ENCODE measurements around the gene SUSD6.

The SUSD6 gene

GRCh38 chr14:69666690-69667211 is 55.4 kb downstream of the SUSD6 start:
- H3K36me3 ChIP-seq (ENCODE audit: insufficient read depth, low read length) = no peaks in the 10 kb centered on the region
- H3K4me3 ChIP-seq (ENCODE audit: low read depth in 1 of 2, low read length in 2 of 2) = no peak overlapping the region
- peaks cover 70% of the 10 kb centered on the region for H3K4me1 ChIP-seq (ENCODE audit: insufficient read depth, low read length)
- no peaks in the 10 kb centered on the region for H3K27me3 ChIP-seq (ENCODE audit: control insufficient read depth in 1 of 2, insufficient read depth in 2 of 2, low read length in 2 of 2)
- H3K9ac ChIP-seq (ENCODE audit: low read length) = no peak overlapping the region
- H3K9me3 ChIP-seq (ENCODE audit: low read length) = no peaks in the 10 kb centered on the region
- peak overlapping the region; percentile 37 for H3K27ac ChIP-seq (ENCODE audit: low read depth, low read length)

GRCh38 chr14:69667938-69668335 is 56.5 kb downstream of the SUSD6 start:
- peaks cover 65% of the 10 kb centered on the region for H3K4me1 ChIP-seq (ENCODE audit: insufficient read depth, low read length)
- H3K9me3 ChIP-seq (ENCODE audit: low read length) = no peaks in the 10 kb centered on the region
- H3K36me3 ChIP-seq (ENCODE audit: insufficient read depth, low read length) = no peaks in the 10 kb centered on the region
- H3K27ac ChIP-seq (ENCODE audit: low read depth, low read length) = no peak overlapping the region
- no peak overlapping the region for H3K4me3 ChIP-seq (ENCODE audit: low read depth in 1 of 2, low read length in 2 of 2)
- H3K27me3 ChIP-seq (ENCODE audit: control insufficient read depth in 1 of 2, insufficient read depth in 2 of 2, low read length in 2 of 2) = no peaks in the 10 kb centered on the region
- H3K9ac ChIP-seq (ENCODE audit: low read length) = no peak overlapping the region

GRCh38 chr14:69669375-69669774 is 58.0 kb downstream of the SUSD6 start:
- Histone ChIP-seq H3K4me1 (ENCODE audit: insufficient read depth, low read length) (peaks cover 65% of the 10 kb centered on the region), H3K27ac (ENCODE audit: low read depth, low read length) (no peak overlapping the region), H3K9ac (ENCODE audit: low read length) (no peak overlapping the region), H3K4me3 (ENCODE audit: low read depth in 1 of 2, low read length in 2 of 2) (no peak overlapping the region), H3K27me3 (ENCODE audit: control insufficient read depth in 1 of 2, insufficient read depth in 2 of 2, low read length in 2 of 2) (no peaks in the 10 kb centered on the region), H3K36me3 (ENCODE audit: insufficient read depth, low read length) (no peaks in the 10 kb centered on the region), H3K9me3 (ENCODE audit: low read length) (no peaks in the 10 kb centered on the region)

GRCh38 chr14:69670093-69670492 is 58.7 kb downstream of the SUSD6 start:
- no peak overlapping the region for H3K27ac ChIP-seq (ENCODE audit: low read depth, low read length)
- H3K9me3 ChIP-seq (ENCODE audit: low read length) = no peaks in the 10 kb centered on the region
- H3K36me3 ChIP-seq (ENCODE audit: insufficient read depth, low read length) = no peaks in the 10 kb centered on the region
- peaks cover 65% of the 10 kb centered on the region for H3K4me1 ChIP-seq (ENCODE audit: insufficient read depth, low read length)
- no peaks in the 10 kb centered on the region for H3K27me3 ChIP-seq (ENCODE audit: control insufficient read depth in 1 of 2, insufficient read depth in 2 of 2, low read length in 2 of 2)
- H3K9ac ChIP-seq (ENCODE audit: low read length) = no peak overlapping the region
- H3K4me3 ChIP-seq (ENCODE audit: low read depth in 1 of 2, low read length in 2 of 2) = no peak overlapping the region

GRCh38 chr14:69671365-69672030 is 60.1 kb downstream of the SUSD6 start:
- Histone ChIP-seq H3K4me3 (ENCODE audit: low read depth in 1 of 2, low read length in 2 of 2) (no peak overlapping the region), H3K36me3 (ENCODE audit: insufficient read depth, low read length) (no peaks in the 10 kb centered on the region), H3K9me3 (ENCODE audit: low read length) (no peaks in the 10 kb centered on the region), H3K4me1 (ENCODE audit: insufficient read depth, low read length) (peaks cover 55% of the 10 kb centered on the region), H3K9ac (ENCODE audit: low read length) (no peak overlapping the region), H3K27me3 (ENCODE audit: control insufficient read depth in 1 of 2, insufficient read depth in 2 of 2, low read length in 2 of 2) (no peaks in the 10 kb centered on the region), H3K27ac (ENCODE audit: low read depth, low read length) (no peak overlapping the region)

GRCh38 chr14:69672356-69672755 is 61.0 kb downstream of the SUSD6 start:
- Histone ChIP-seq H3K27ac (ENCODE audit: low read depth, low read length) (no peak overlapping the region), H3K4me3 (ENCODE audit: low read depth in 1 of 2, low read length in 2 of 2) (no peak overlapping the region), H3K27me3 (ENCODE audit: control insufficient read depth in 1 of 2, insufficient read depth in 2 of 2, low read length in 2 of 2) (no peaks in the 10 kb centered on the region), H3K9me3 (ENCODE audit: low read length) (no peaks in the 10 kb centered on the region), H3K36me3 (ENCODE audit: insufficient read depth, low read length) (no peaks in the 10 kb centered on the region), H3K4me1 (ENCODE audit: insufficient read depth, low read length) (peaks cover 48% of the 10 kb centered on the region), H3K9ac (ENCODE audit: low read length) (no peak overlapping the region)

GRCh38 chr14:69673104-69673503 is 61.7 kb downstream of the SUSD6 start:
- Histone ChIP-seq H3K9ac (ENCODE audit: low read length) (no peak overlapping the region), H3K4me1 (ENCODE audit: insufficient read depth, low read length) (peaks cover 48% of the 10 kb centered on the region), H3K27ac (ENCODE audit: low read depth, low read length) (no peak overlapping the region), H3K36me3 (ENCODE audit: insufficient read depth, low read length) (no peaks in the 10 kb centered on the region), H3K27me3 (ENCODE audit: control insufficient read depth in 1 of 2, insufficient read depth in 2 of 2, low read length in 2 of 2) (no peaks in the 10 kb centered on the region), H3K9me3 (ENCODE audit: low read length) (no peaks in the 10 kb centered on the region), H3K4me3 (ENCODE audit: low read depth in 1 of 2, low read length in 2 of 2) (no peak overlapping the region)

GRCh38 chr14:69673578-69674305 is 62.3 kb downstream of the SUSD6 start:
- no peak overlapping the region for H3K4me3 ChIP-seq (ENCODE audit: low read depth in 1 of 2, low read length in 2 of 2)
- H3K9ac ChIP-seq (ENCODE audit: low read length) = no peak overlapping the region
- peaks cover 48% of the 10 kb centered on the region for H3K4me1 ChIP-seq (ENCODE audit: insufficient read depth, low read length)
- no peaks in the 10 kb centered on the region for H3K9me3 ChIP-seq (ENCODE audit: low read length)
- H3K27me3 ChIP-seq (ENCODE audit: control insufficient read depth in 1 of 2, insufficient read depth in 2 of 2, low read length in 2 of 2) = no peaks in the 10 kb centered on the region
- no peaks in the 10 kb centered on the region for H3K36me3 ChIP-seq (ENCODE audit: insufficient read depth, low read length)
- H3K27ac ChIP-seq (ENCODE audit: low read depth, low read length) = peak overlapping the region; percentile 54

GRCh38 chr14:69674546-69675244 is 63.3 kb downstream of the SUSD6 start:
- H3K27me3 ChIP-seq (ENCODE audit: control insufficient read depth in 1 of 2, insufficient read depth in 2 of 2, low read length in 2 of 2) = no peaks in the 10 kb centered on the region
- H3K9me3 ChIP-seq (ENCODE audit: low read length) = no peaks in the 10 kb centered on the region
- H3K27ac ChIP-seq (ENCODE audit: low read depth, low read length) = peak overlapping the region; percentile 5
- no peak overlapping the region for H3K4me3 ChIP-seq (ENCODE audit: low read depth in 1 of 2, low read length in 2 of 2)
- no peak overlapping the region for H3K9ac ChIP-seq (ENCODE audit: low read length)
- H3K4me1 ChIP-seq (ENCODE audit: insufficient read depth, low read length) = peaks cover 45% of the 10 kb centered on the region
- H3K36me3 ChIP-seq (ENCODE audit: insufficient read depth, low read length) = no peaks in the 10 kb centered on the region

- no peaks in the 10 kb centered on the region for H3K9me3 ChIP-seq (ENCODE audit: low read length)
- H3K9ac ChIP-seq (ENCODE audit: low read length) = no peak overlapping the region
- H3K4me3 ChIP-seq (ENCODE audit: low read depth in 1 of 2, low read length in 2 of 2) = no peak overlapping the region
- peaks cover 45% of the 10 kb centered on the region for H3K4me1 ChIP-seq (ENCODE audit: insufficient read depth, low read length)
- no peaks in the 10 kb centered on the region for H3K36me3 ChIP-seq (ENCODE audit: insufficient read depth, low read length)
- no peaks in the 10 kb centered on the region for H3K27me3 ChIP-seq (ENCODE audit: control insufficient read depth in 1 of 2, insufficient read depth in 2 of 2, low read length in 2 of 2)
- no peak overlapping the region for H3K27ac ChIP-seq (ENCODE audit: low read depth, low read length)
Measured at GRCh38 chr14:69675245-69675583, 63.8 kb downstream of the SUSD6 start.

GRCh38 chr14:69675877-69676416 is 64.6 kb downstream of the SUSD6 start:
- Histone ChIP-seq H3K9ac (ENCODE audit: low read length) (no peak overlapping the region), H3K27ac (ENCODE audit: low read depth, low read length) (no peak overlapping the region), H3K9me3 (ENCODE audit: low read length) (no peaks in the 10 kb centered on the region), H3K27me3 (ENCODE audit: control insufficient read depth in 1 of 2, insufficient read depth in 2 of 2, low read length in 2 of 2) (no peaks in the 10 kb centered on the region), H3K36me3 (ENCODE audit: insufficient read depth, low read length) (no peaks in the 10 kb centered on the region), H3K4me1 (ENCODE audit: insufficient read depth, low read length) (peaks cover 45% of the 10 kb centered on the region), H3K4me3 (ENCODE audit: low read depth in 1 of 2, low read length in 2 of 2) (no peak overlapping the region)
